D721Med (cell line): Measurements from ENCODE around the gene PKN1.
A peak's percentile ranks its signal among the peaks of the same experiment; 100 is the strongest.

ENCODE experiments used
- DNase-seq: peaks from one replicate; pipeline ENCODE4 v3.0.0; 2011; ENCODE audit warnings: low spot score; ENCODE audit not compliant: insufficient read length
- FAIRE-seq: peaks from 2 replicates; lab custom pipeline; 2011; peaks lifted over from hg19 to GRCh38; lab: Jason Lieb, UNC
- TF ChIP-seq, protein P1 (sequence below): IDR thresholded peaks from 2 replicates; pipeline ENCODE4 v1.5.1; 2012; ENCODE audit warnings: mild to moderate bottlenecking, control low read depth; ENCODE audit not compliant: insufficient read depth; ENCODE audit errors: missing control alignments

Gene PKN1

DNA sequence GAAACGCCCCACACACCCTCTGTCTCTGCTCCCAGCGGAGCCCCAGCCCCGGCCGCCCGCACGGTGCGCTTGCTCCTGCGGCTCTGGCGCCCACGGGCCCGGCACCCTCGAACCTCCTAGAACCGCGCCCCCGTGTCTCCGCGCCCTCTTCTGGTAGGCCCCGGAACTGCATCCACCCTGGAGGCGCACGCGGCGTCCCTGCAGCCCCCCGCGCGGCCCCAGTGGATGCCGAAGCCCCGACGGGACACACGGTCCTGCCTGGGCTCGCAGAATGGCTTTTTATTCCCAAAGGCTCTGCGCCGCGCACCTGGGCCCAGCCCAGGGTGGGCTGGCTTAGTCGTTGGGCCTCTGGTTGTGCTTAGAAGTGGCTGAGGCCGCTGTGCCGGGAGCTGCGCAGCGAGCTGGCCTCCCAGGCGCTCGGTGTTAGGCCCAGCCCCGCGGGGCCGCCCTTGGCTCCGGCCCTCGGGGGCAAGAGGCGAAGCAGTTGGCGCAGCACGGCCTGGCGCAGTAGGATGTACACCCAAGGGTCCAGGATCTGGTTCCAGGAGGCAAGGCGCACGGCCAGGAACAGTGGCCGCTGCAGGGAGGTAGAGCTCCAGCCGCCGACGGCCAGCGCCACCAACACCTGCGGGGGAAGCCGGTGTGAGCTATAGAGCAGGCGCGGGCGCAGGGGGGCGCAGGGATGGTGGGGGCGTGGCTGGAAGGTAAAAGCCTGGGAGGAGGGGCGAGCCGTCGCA is 39.3 kb downstream of the PKN1 start:
- FAIRE-seq (no peak), DNase-seq (peak; percentile 95)
- TF ChIP-seq, protein P1, sequence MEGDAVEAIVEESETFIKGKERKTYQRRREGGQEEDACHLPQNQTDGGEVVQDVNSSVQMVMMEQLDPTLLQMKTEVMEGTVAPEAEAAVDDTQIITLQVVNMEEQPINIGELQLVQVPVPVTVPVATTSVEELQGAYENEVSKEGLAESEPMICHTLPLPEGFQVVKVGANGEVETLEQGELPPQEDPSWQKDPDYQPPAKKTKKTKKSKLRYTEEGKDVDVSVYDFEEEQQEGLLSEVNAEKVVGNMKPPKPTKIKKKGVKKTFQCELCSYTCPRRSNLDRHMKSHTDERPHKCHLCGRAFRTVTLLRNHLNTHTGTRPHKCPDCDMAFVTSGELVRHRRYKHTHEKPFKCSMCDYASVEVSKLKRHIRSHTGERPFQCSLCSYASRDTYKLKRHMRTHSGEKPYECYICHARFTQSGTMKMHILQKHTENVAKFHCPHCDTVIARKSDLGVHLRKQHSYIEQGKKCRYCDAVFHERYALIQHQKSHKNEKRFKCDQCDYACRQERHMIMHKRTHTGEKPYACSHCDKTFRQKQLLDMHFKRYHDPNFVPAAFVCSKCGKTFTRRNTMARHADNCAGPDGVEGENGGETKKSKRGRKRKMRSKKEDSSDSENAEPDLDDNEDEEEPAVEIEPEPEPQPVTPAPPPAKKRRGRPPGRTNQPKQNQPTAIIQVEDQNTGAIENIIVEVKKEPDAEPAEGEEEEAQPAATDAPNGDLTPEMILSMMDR: peak; percentile 59

GRCh38 chr19:14473073-14473977 is 40.2 kb downstream of the PKN1 start:
- DNase-seq (no peak), FAIRE-seq (no peak)
- TF ChIP-seq, protein P1: no peak

DNA sequence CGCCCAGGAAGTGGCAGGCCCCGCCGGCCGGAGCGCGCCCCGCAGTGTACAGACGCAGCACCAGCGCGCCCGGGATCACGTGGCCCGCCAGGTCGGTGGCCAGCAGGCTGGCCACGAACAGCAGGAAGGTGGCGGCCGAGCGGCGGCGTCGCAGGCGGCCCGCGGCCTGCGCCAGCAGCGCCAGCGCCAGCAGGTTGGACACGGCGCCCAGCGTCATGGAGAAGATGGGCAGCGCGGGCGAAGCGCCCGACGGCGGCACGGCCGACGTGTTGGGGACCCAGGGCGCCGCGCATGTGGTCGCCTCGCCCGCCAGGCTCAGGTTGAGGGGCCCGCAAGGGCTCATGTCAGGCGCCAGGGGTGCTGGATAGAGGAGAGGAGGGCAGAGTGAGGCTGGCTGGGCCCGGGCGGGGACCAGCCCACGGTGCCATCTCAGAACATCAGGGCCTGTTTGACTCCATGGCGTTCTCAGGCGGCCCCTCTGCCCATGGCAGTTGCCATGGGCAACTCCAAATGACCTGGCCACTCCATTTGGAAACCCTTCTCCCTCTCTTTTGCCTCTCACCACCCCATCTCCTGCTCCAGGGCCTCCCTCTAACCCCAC is 41.0 kb downstream of the PKN1 start:
- TF ChIP-seq, protein P1: no peak
- FAIRE-seq (no peak), DNase-seq (no peak)

DNA sequence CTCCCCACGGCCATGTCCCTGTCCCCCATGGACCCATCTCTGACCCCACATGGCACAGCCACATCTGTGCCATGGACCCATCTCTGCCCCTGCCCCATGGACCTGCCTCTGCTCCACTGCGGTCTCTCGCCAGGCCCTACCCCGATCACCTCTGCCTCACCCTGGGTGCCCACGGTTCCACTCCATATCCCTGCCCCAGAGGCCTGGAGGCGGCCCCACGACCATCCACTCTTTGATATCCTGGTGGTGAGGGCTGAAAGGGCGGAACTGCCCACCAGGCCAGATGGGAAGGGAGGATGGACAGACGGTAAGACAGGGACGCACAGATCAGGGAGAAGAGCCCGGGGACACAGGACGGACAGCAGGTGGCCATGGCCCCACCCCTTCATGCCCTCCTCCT is 41.7 kb downstream of the PKN1 start:
- DNase-seq (no peak), FAIRE-seq (no peak)
- TF ChIP-seq, protein P1: no peak

- DNase-seq (peak; percentile 71), FAIRE-seq (no peak)
- TF ChIP-seq, protein P1: no peak
These were observed 42.4 kb downstream of the PKN1 start, which contains the start of gene PTGER1 for GRCh38 chr19:14475251-14476073. Gene PTGER1 (minus strand): TSS chr19:14475354. CDS start chr19:14474320, 1,034 bp downstream.

DNA sequence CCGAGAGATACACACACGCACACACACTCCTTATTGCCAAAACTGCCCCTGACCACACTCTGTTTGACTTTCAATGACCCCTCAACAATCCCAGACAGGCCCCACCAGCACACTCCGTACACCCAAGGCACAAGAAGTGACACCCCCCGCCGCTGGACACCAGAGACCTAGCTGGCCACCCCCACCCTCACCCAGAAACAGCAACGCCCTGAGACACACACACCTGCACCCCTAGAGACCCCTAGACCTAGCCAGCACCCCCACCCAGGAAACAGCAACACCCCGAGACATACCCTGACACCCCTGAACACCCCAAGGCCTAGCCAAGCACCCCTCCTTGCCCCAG is 43.2 kb downstream of the PKN1 start:
- DNase-seq (no peak), FAIRE-seq (no peak)
- TF ChIP-seq, protein P1: no peak
